ENCODE results near the gene OR2AG1.
A peak's percentile ranks its signal among the peaks of the same experiment; 100 is the strongest.

OR2AG1 gene

GRCh38 chr11:6746086-6746618 lies 36.7 kb upstream of the OR2AG1 start:
- no peaks in the 10 kb centered on the region for H3K79me2 ChIP-seq (ENCODE audit: control insufficient read depth, insufficient read depth, low read length, unreplicated experiment)
- H3K27ac ChIP-seq (ENCODE audit: low read depth, low read length): no peak overlapping the region
- peaks cover 76% of the 10 kb centered on the region for H3K27me3 ChIP-seq (ENCODE audit: insufficient read depth, low read length)
- H2AFZ ChIP-seq (ENCODE audit: low read length, unreplicated experiment): peak overlapping the region; percentile 2
- H3K4me1 ChIP-seq (ENCODE audit: control insufficient read depth, insufficient read depth, low read length, unreplicated experiment): no peaks in the 10 kb centered on the region
- peak overlapping the region; percentile 40 for H3K4me3 ChIP-seq (ENCODE audit: low read depth, low read length)
- H3K36me3 ChIP-seq (ENCODE audit: insufficient read depth, low read length): no peaks in the 10 kb centered on the region

GRCh38 chr11:6746626-6747025 lies 36.2 kb upstream of the OR2AG1 start:
- Histone ChIP-seq H2AFZ (ENCODE audit: low read length, unreplicated experiment) (peak overlapping the region; percentile 2), H3K36me3 (ENCODE audit: insufficient read depth, low read length) (no peaks in the 10 kb centered on the region), H3K27ac (ENCODE audit: low read depth, low read length) (no peak overlapping the region), H3K4me1 (ENCODE audit: control insufficient read depth, insufficient read depth, low read length, unreplicated experiment) (no peaks in the 10 kb centered on the region), H3K4me3 (ENCODE audit: low read depth, low read length) (peak overlapping the region; percentile 40), H3K27me3 (ENCODE audit: insufficient read depth, low read length) (peaks cover 80% of the 10 kb centered on the region), H3K79me2 (ENCODE audit: control insufficient read depth, insufficient read depth, low read length, unreplicated experiment) (no peaks in the 10 kb centered on the region)

GRCh38 chr11:6747097-6747668 lies 35.6 kb upstream of the OR2AG1 start:
- Histone ChIP-seq H3K27me3 (ENCODE audit: insufficient read depth, low read length) (peaks cover 85% of the 10 kb centered on the region), H3K27ac (ENCODE audit: low read depth, low read length) (no peak overlapping the region), H3K79me2 (ENCODE audit: control insufficient read depth, insufficient read depth, low read length, unreplicated experiment) (no peaks in the 10 kb centered on the region), H3K4me1 (ENCODE audit: control insufficient read depth, insufficient read depth, low read length, unreplicated experiment) (no peaks in the 10 kb centered on the region), H3K4me3 (ENCODE audit: low read depth, low read length) (no peak overlapping the region), H3K36me3 (ENCODE audit: insufficient read depth, low read length) (no peaks in the 10 kb centered on the region), H2AFZ (ENCODE audit: low read length, unreplicated experiment) (no peak overlapping the region)

GRCh38 chr11:6755303-6755952 lies 27.4 kb upstream of the OR2AG1 start:
- Histone ChIP-seq H3K27me3 (ENCODE audit: insufficient read depth, low read length) (peaks cover 17% of the 10 kb centered on the region), H3K79me2 (ENCODE audit: control insufficient read depth, insufficient read depth, low read length, unreplicated experiment) (no peaks in the 10 kb centered on the region), H2AFZ (ENCODE audit: low read length, unreplicated experiment) (no peak overlapping the region), H3K4me3 (ENCODE audit: low read depth, low read length) (no peak overlapping the region), H3K27ac (ENCODE audit: low read depth, low read length) (no peak overlapping the region), H3K36me3 (ENCODE audit: insufficient read depth, low read length) (no peaks in the 10 kb centered on the region), H3K4me1 (ENCODE audit: control insufficient read depth, insufficient read depth, low read length, unreplicated experiment) (no peaks in the 10 kb centered on the region)

GRCh38 chr11:6755953-6756347 lies 26.9 kb upstream of the OR2AG1 start:
- Histone ChIP-seq H3K4me3 (ENCODE audit: low read depth, low read length) (no peak overlapping the region), H3K79me2 (ENCODE audit: control insufficient read depth, insufficient read depth, low read length, unreplicated experiment) (no peaks in the 10 kb centered on the region), H3K4me1 (ENCODE audit: control insufficient read depth, insufficient read depth, low read length, unreplicated experiment) (no peaks in the 10 kb centered on the region), H3K36me3 (ENCODE audit: insufficient read depth, low read length) (no peaks in the 10 kb centered on the region), H3K27me3 (ENCODE audit: insufficient read depth, low read length) (peaks cover 13% of the 10 kb centered on the region), H3K27ac (ENCODE audit: low read depth, low read length) (no peak overlapping the region), H2AFZ (ENCODE audit: low read length, unreplicated experiment) (no peak overlapping the region)

- no peak overlapping the region for H2AFZ ChIP-seq (ENCODE audit: low read length, unreplicated experiment)
- H3K4me3 ChIP-seq (ENCODE audit: low read depth, low read length): no peak overlapping the region
- no peak overlapping the region for H3K27ac ChIP-seq (ENCODE audit: low read depth, low read length)
- H3K27me3 ChIP-seq (ENCODE audit: insufficient read depth, low read length): peaks cover 4% of the 10 kb centered on the region
- H3K36me3 ChIP-seq (ENCODE audit: insufficient read depth, low read length): no peaks in the 10 kb centered on the region
- no peaks in the 10 kb centered on the region for H3K79me2 ChIP-seq (ENCODE audit: control insufficient read depth, insufficient read depth, low read length, unreplicated experiment)
- H3K4me1 ChIP-seq (ENCODE audit: control insufficient read depth, insufficient read depth, low read length, unreplicated experiment): no peaks in the 10 kb centered on the region
These were observed 25.4 kb upstream of the OR2AG1 start for GRCh38 chr11:6757373-6757967.

GRCh38 chr11:6771926-6772893 lies 10.6 kb upstream of the OR2AG1 start, which contains the start of gene OR2AG2:
OR2AG2 (minus strand) TSS chr11:6771976; CDS start chr11:6768957, 3,019 bp downstream.
- Histone ChIP-seq H3K27ac (ENCODE audit: low read depth, low read length) (no peak within 1 kb of the TSS), H3K27me3 (ENCODE audit: insufficient read depth, low read length) (peaks cover 28% of the 10 kb centered on the region; the same call in 1 of the 2 replicates), H2AFZ (ENCODE audit: low read length, unreplicated experiment) (no peak within 1 kb of the TSS), H3K36me3 (ENCODE audit: insufficient read depth, low read length) (no peaks in the 10 kb centered on the region), H3K79me2 (ENCODE audit: control insufficient read depth, insufficient read depth, low read length, unreplicated experiment) (no peaks in the 10 kb centered on the region), H3K4me3 (ENCODE audit: low read depth, low read length) (no peak within 1 kb of the TSS), H3K4me1 (ENCODE audit: control insufficient read depth, insufficient read depth, low read length, unreplicated experiment) (no peaks in the 10 kb centered on the region)

- H3K4me3 ChIP-seq (ENCODE audit: low read depth, low read length): no peak overlapping the region
- H3K27me3 ChIP-seq (ENCODE audit: insufficient read depth, low read length): peaks cover 22% of the 10 kb centered on the region
- no peaks in the 10 kb centered on the region for H3K36me3 ChIP-seq (ENCODE audit: insufficient read depth, low read length)
- H3K79me2 ChIP-seq (ENCODE audit: control insufficient read depth, insufficient read depth, low read length, unreplicated experiment): no peaks in the 10 kb centered on the region
- no peaks in the 10 kb centered on the region for H3K4me1 ChIP-seq (ENCODE audit: control insufficient read depth, insufficient read depth, low read length, unreplicated experiment)
- no peak overlapping the region for H3K27ac ChIP-seq (ENCODE audit: low read depth, low read length)
- H2AFZ ChIP-seq (ENCODE audit: low read length, unreplicated experiment): no peak overlapping the region
These were observed 4.3 kb upstream of the OR2AG1 start for GRCh38 chr11:6778518-6778917.

- H3K27ac ChIP-seq (ENCODE audit: low read depth, low read length): no peak overlapping the region
- no peak overlapping the region for H2AFZ ChIP-seq (ENCODE audit: low read length, unreplicated experiment)
- H3K4me1 ChIP-seq (ENCODE audit: control insufficient read depth, insufficient read depth, low read length, unreplicated experiment): no peaks in the 10 kb centered on the region
- H3K27me3 ChIP-seq (ENCODE audit: insufficient read depth, low read length): peaks cover 17% of the 10 kb centered on the region
- H3K79me2 ChIP-seq (ENCODE audit: control insufficient read depth, insufficient read depth, low read length, unreplicated experiment): no peaks in the 10 kb centered on the region
- H3K4me3 ChIP-seq (ENCODE audit: low read depth, low read length): no peak overlapping the region
- H3K36me3 ChIP-seq (ENCODE audit: insufficient read depth, low read length): no peaks in the 10 kb centered on the region
These were observed 2.0 kb upstream of the OR2AG1 start for GRCh38 chr11:6780829-6781228.

GRCh38 chr11:6790546-6790945 lies 7.7 kb downstream of the OR2AG1 start:
- Histone ChIP-seq H3K79me2 (ENCODE audit: control insufficient read depth, insufficient read depth, low read length, unreplicated experiment) (no peaks in the 10 kb centered on the region), H3K4me3 (ENCODE audit: low read depth, low read length) (no peak overlapping the region), H3K36me3 (ENCODE audit: insufficient read depth, low read length) (no peaks in the 10 kb centered on the region), H2AFZ (ENCODE audit: low read length, unreplicated experiment) (no peak overlapping the region), H3K27me3 (ENCODE audit: insufficient read depth, low read length) (peaks cover 14% of the 10 kb centered on the region; the same call in 1 of the 2 replicates), H3K27ac (ENCODE audit: low read depth, low read length) (no peak overlapping the region), H3K4me1 (ENCODE audit: control insufficient read depth, insufficient read depth, low read length, unreplicated experiment) (no peaks in the 10 kb centered on the region)

All from ACC112 (cell line).